GM21717 (cell line): Measurements from ENCODE around the gene HEMGN.

ENCODE experiments used
- ATAC-seq: cut with Tn5 transposase; IDR thresholded peaks from one replicate; pipeline ENCODE4 v1.9.1; 2021; ENCODE audit warnings: mild to moderate bottlenecking, moderate library complexity; ENCODE audit not compliant: unreplicated experiment

HEMGN gene

DNA sequence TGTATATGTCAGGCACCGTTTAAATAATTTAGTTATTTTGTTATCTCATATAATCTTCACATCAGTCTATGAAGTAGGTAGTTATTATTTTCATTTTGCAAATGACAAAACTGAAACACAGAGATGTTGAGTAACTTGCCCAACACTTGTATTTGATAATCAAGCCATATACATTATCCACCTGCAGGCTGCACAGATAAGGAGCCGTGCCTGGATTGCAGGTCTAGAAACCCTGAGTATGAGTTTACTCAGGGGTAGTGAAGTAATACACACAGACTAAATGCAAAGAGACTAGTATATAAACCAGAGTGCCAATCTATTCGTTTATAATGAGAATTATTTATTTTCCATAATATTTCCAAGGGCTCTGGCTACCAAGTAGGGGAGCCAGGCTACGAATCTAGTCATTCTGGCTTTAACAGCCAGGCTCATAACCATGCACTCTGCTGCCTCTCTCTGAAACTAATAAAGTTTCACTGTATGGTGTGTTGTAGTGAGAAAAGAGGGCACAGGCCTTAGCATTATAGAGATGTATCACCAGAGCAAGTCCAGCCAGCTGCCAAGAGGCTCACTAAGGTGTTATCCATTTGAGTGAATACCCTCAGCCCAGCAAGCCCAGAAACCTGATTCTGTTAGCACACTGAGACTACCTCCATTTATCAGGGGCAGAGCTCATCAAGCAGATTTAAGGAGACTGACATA lies 4.5 kb downstream of the HEMGN start:
- ATAC-seq: no peak

DNA sequence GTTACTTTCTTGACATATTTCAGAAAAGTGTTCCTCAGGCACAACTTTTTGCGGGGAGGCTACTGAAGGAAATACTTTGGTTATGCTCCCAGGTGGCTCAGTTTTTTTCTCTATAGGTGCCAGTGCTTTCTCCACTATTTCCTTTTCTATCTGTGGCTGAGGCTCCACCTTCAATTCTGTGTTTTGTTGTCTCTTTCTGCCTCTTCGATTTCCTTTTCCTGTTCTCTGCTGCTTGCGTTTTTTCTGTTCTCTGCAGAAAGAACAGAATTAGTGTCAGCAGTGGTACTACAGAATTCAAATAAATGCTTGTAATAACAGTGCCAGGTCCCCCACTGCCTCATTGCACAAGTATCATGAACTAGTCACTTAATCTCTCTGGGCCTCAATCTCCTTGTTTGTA lies 7.0 kb downstream of the HEMGN start:
- no peak for ATAC-seq

DNA sequence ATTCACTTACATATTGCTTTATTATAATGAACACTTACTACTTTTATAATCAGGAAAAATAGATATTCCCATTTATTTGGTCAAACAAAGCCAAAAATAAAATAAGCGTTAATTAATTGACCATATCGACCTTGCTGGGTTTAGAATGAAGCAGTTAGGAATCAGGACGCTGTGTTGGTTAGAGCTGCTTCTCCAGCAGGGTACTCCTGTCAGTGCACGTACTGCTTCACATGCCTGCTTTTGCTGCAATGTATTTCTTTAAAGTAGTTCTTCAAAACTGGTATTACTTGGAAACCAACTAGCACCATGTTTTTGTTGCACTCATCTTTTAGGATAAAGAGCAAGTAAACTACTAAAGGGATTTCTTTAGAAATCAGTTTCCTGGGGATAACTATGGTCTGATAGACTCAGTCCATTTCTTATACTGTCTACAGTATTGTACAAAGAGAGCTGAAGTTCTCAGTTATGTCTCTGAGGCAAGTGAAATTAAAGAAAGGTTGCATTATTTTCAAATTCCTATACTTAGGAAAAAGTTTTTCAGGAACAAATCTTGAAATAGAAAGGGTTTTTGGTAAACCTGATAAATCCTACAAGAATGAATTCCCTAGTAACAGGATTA lies 8.9 kb downstream of the HEMGN start:
- no peak for ATAC-seq

DNA sequence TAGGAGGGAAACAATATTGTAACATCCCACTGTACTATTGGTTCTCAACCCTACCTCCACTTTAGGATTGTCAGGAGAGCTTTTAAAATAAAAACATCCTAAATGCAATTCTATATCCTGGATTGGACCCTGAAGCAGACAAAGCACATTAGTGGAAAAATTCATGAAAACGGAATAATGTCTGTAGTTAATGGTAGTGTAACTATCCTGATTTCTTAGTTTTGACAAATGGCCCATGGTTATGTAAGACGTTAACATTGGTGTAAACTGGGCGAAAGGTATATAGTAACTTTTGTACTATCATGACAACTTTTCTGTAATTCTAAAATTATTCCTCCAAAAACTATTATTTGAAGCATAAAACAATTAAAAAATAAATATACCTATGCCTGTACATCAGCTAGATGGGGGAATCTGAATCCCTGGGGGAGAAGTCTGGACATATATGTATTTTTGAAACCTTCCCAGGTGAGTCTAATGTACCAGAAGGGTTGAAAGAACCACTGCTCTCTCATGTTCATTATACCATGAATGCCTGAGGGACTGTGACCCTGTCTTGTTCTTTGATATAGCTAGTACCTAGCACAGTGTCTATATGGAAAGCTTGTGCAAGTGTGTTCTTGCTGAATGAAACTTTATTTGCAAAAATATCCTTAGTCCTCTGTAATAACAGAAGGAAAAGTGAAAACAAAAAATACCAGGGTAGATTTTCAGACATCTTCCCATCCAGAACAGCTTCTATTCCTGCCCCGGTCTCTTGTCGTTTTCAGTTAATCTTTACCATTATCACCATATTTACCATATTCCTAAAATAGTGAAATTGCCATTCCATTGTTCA lies 12.3 kb downstream of the HEMGN start:
- ATAC-seq: no peak

DNA sequence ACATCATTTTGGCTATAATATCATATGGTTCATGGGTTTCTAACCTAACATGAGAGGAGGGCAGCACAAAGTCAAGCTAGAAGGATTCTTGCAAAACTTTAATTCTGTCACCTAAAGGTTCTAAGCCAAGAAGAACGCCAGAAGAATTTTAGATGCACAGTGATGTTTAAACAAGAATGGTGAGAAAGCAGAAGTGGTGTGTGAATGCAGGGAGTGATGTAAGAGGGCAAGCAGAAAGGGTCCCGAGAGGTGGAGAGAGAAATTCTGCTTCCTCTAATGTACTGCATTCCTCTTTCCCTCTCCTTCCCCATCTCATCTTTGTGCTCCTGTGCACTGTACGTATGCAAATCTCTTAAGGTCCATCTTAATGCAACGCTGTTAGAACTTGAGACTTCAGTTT lies 13.6 kb downstream of the HEMGN start:
- no peak for ATAC-seq

DNA sequence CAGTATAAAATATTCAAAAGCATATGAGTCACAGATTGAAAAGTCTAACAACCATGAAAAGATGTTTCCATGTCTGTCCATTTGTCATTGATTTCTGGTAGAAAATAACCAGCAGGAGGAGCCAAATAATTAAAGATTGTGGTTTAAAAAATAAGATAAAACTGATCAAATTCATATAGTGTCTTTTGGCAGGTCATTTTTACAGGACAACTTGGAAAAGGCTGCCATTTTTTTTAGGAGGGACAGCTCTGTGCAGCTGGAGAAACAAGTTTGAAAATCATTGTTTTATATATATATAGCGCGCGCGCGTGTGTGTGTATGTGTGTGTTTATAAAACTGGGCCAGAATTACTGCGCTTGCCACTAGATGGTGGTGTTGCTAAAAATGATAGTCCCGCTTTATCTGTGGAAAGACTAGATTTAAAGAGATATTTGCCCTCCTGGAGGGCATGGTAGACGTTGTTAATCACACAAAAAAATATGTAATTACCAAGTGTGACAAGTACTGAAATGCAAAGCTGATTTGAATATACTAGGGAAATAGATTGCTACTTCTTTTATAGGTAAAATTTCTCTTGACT lies 14.4 kb downstream of the HEMGN start:
- no peak for ATAC-seq

DNA sequence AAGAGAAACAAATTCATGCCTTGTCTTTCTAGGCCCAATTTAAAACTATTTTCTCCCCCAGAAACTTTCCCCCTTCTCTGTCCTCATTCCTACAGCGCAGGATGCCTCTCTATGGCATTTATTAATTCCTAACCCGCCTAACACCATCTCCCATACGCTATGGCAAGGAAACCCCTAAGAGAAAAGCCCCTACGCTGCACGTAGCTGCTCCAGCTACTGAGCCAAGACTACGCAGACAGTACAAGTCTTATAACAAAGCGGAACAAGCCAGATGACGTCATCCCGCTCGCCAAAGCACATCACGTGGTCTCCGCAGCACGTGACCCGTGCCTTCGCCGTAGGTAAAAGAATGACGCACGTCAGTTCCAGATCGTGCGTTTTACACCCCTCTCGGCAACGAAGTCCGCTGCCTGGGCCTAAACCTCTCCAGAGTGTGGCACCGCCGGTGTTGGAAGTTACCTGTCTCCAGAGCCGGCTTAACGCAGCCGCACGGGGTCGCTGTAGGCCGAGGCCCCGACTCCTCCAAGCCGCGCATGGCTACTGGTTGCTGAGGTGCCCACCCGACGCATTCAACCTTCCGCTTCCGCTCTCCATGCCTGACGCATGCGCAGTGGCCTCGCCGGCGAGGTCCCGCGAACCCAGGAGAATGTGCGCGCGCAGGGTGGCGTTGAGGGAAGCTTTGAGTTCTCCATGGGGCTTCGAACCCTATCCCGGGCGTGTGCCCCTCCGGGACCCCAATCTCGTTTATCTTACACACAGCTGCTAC lies 15.8 kb downstream of the HEMGN start, which contains the start of gene TRMO:
TSS of gene TRMO (minus strand) at position 542 of the 766 bp plus-strand sequence. CDS start at position 535, 7 bp downstream.
- peak; percentile 78 for ATAC-seq

DNA sequence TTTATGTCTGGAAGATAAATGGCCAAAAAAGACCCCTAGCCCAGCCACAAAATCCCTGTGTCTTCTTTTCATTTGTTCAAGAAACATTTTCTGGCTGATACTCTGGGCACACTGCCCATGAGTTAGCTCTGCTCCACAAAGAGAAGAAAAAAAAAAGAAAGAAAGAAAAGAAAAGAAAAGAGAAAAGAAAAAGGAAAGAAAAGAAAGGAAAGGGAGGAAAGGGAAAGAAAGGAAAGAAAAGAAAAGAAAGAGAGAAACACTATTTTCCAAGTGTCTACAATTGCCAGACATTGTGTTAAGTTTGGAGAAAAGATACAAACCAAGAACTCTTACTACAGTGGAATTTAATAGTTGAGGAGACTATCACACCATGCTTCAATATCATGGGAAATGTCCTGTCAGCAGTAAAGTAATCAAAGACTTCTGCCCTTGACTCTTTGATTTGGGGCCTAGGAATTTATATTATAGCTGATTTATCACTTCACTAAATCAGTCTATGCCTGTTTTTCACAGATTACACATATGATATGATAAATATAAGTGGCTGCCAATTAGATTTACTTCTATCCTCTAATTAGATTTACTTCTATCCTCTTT lies 18.7 kb downstream of the HEMGN start:
- ATAC-seq: no peak

DNA sequence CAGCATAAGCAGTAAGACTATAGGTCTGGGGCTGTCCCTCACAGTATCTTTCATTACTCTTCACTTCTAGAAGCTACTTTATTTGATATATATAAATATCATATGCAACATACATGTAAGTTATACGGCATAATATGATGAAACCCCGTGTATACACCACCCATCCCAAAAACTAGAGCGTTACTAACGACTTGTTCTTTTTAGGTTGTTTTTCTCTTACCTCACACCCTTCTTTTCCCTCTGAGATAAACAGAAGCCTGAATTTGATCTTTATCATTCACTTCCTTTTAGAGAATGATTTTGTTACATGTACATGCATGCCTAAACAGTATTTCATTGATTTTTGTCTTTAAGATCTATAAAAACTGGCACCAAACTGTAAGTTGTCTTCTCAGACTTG lies 19.4 kb downstream of the HEMGN start:
- no peak for ATAC-seq

DNA sequence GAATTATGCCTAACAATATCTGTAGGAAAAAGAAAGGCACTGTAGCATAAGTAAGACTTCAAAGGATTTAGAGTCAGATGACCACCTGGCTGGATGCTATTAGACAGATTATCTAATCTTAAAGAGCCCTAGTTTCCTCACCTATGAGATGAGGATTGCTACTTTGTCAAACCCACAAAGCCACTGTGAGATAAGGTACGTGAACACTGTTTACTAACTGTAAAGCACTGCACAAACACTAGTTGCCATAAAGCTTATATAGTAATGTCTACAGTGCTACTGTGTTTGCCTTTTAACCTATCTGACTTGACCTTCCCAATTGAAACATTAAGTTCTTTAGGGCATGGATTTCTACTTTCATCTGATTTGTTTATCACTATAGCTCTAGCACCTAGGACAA lies 26.0 kb downstream of the HEMGN start:
- ATAC-seq: no peak

DNA sequence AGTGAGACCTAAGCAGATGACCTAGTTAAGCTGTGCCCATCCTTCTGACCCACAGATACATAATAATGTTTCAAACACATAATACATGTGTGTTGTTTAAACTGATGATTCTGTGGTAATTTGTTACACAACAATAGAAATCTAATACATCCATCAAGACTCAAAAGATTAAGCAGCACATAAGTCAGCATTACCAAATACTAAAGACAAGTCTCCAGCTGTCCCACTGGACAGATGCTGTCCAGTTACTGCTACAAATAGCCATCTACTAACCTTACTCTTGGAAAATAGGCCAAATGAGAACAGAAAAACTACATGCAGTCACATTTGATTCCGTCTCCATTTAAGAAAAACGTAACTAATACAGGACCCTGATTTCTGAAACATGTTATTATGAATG lies 26.4 kb downstream of the HEMGN start:
- no peak for ATAC-seq

DNA sequence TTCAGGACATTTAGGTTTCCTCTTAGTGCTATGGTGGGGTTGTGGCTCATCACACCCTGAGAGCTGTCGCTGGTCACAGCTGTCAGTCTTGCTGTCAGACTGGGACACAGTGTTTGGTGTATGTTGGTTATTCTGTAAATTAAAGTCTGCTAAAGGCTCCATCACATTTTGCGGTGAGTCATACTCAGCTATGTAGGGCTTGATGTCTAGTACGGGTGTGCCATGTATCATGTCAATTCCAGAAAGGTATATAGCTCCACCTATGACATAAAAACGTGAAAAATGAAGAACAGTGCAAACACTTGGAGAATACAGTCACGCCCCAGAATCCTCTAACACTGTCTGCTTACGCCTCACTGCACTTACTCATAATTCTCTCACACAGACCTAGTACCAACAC lies 27.6 kb downstream of the HEMGN start:
- ATAC-seq: no peak

DNA sequence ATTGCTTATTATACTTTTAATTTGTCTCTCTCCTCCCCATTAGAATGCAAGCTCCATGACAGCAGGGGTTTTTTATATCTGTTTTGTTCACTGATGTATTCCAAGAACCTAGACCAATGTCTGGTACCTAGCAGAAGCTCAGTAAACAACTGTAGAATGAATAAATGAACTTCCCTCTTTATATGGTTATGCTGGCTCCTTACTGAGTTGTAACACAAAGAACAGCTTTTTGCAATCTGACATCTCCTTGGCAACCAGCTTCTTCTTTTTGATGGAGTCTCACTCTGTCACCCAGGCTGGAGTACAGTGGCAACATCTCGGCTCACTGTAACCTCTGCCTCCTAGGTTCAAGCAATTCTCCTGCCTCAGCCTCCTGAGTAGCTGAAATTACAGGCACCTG lies 29.3 kb downstream of the HEMGN start:
- ATAC-seq: no peak

DNA sequence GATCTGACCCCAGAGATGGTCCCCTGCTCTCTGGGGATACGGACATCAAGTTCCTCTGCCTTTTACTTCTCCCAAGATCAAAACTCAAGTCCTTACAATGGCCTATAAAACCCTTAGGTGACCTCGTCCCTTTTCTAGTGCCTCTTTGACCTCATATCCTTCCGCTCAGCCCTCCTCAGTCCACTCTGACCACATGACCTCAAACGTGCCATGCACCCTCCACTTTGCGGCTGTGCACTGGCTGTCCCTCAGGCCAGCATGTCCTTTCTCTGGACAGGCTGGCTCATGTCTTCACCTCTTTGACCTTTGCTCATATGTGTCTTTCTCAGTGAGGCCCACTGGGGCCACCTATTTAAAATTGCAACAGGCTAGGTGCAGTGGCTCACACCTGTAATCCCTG lies 30.3 kb downstream of the HEMGN start:
- no peak for ATAC-seq

DNA sequence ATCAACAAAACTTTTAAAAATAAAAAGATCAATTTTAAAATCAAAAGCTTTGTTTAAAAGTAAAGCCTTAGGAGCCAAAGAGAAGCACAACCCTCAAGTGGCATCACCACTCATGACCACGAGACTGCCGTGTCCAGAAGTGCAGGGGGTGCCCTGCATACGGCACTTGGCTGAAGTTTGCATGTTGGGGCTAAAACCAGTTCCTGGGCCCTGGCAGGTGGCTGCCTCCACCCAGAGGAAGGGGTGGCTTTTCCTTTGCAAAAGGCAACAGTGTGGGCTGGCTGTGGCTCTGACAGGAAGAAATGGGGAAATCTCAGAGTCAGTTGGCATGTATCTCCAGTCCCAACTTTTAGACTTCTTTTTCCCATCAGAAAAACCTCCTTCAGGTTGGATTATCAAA lies 30.9 kb downstream of the HEMGN start:
- no peak for ATAC-seq

DNA sequence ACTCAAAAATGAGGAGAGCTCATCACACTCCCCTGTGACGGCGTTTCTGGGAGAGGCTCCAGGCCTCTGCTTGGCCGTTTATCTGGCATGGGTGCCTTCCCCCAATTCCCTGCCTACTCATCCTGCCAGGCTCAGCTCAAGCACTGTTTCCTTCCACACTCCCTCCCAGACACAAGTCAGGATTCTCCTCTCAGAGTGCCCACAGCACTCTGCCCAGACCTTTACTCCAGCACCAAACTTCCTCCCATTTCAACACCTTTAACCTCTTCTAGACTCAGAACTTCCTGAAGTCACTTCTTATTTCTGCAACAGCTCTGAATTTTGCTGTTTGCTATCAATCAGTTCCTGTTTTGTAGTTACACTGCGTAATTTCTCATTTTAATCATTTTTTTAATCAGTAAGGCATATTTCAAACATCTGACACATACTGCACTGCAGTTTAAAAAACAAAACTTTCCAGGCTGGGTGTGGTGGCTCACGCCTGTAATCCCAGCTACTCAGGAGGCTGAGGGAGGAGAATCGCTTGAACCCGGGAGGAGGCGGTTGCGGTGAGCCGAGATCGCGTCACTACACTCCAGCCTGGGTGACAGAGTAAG lies 31.6 kb downstream of the HEMGN start:
- ATAC-seq: no peak

DNA sequence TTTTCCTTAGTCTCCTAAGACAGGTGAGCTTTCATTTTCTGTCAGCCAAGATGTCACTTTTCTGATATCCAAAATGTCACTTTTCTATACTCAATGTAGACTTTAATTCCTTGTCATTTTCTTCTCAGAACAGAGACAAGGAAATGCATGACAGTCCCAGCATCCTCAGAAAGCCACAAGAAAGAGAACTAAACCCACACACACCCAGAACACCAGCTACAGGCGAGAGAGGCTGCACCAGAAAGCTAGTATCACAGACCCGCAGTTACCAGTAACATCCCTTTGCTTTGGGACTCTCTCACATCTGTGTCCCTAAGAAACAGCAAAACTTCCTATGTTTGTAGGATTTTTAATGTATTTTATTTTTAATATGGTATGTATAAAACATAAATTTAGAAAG lies 32.7 kb downstream of the HEMGN start:
- ATAC-seq: no peak

DNA sequence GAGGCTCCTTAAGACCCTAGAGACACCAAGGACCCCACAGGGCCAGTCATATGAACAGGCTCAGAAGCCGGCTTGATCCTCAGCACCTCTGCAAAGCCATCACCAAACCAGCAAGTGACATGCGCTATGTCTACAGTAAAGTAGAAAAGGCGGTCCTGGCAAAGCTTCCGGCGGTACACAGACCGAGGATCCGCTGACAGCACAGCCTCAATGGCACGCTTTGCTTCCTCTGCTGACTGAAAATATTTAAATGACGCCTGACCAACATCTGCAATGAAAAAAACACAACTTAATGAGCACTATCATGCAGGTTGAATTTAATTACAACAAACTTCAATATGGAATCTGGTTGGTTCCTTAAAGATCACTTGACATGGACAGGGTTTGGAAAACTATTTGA lies 33.2 kb downstream of the HEMGN start:
- no peak for ATAC-seq

DNA sequence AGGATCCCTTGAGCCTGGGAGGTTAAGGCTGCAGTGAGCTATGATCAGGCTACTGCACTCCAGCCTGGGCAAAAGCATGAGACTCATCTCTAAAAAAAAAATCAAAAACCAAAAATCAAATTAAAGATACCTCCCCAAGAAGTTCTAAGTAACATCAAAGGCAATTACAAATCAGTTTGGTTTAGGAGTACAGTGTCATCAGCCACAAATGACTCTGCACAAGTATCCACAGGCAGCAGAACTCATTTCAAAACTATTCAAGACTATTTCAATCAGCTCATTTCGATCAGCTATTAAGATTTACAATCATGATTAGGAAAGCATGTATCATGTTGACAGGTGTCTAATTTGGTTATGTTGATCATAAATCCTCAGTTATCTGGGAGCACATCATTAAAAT lies 34.8 kb downstream of the HEMGN start:
- ATAC-seq: no peak
